Activated CD4-positive, alpha-beta memory T cell treated with anti-CD3 and anti-CD28 coated beads for 36 hours (primary cell): ENCODE data around the gene TRAPPC8. TPM values are rescaled to one million over a fixed set of nuclear protein-coding genes. Genes with fewer than 3 reads are reported as not detected.

Experiments used
- total RNA-seq, 2 experiments: library from RNA; stranded (reverse); gene quantifications; one replicate each; pipeline ENCODE4 v1.2.3, GENCODE V29; 2021

TRAPPC8 gene
- total RNA-seq, 2 experiments from 2014 or later = 30.4 to 34.2 TPM

Other genes starting within 250 kb of the TRAPPC8 start
- under 1 TPM in 1 of 2 experiments, not detected in 1; 0.21 TPM for gene SLC25A52, start 182.2 kb downstream of the TRAPPC8 start, total RNA-seq
- gene RNF125, start 75.7 kb upstream of the TRAPPC8 start, total RNA-seq = 10 to 100 TPM; 36.8 to 37.6 TPM
- gene RNF138, start 148.7 kb upstream of the TRAPPC8 start, total RNA-seq = 10 to 100 TPM; 83.7 to 88.3 TPM
- gene MEP1B, start 246.9 kb upstream of the TRAPPC8 start, total RNA-seq = under 1 TPM in 1 of 2 experiments, not detected in 1; 0.10 TPM